Parathyroid adenoma (tissue), 2 donors: Measurements from ENCODE around the gene SMG6.

Experiments used
- H2AFZ ChIP-seq: fragments of 300-600 bp; sonication (generic); one replicate; pipeline ENCODE4 v1.7.0; 2017; ENCODE audit warnings: antibody characterized with exemption, mild to moderate bottlenecking
- H3K27ac ChIP-seq: fragments of 300-600 bp; sonication (generic); one replicate; pipeline ENCODE4 v1.7.0; 2017
- H3K27me3 ChIP-seq: fragments of 300-600 bp; sonication (generic); one replicate; pipeline ENCODE4 v1.7.0; 2017; ENCODE audit warnings: low read length; ENCODE audit not compliant: control insufficient read depth, insufficient read depth
- H3K36me3 ChIP-seq: fragments of 300-600 bp; sonication (generic); one replicate; pipeline ENCODE4 v1.7.0; 2017; ENCODE audit warnings: low read length; ENCODE audit not compliant: control insufficient read depth, insufficient read depth
- H3K4me1 ChIP-seq: fragments of 300-600 bp; sonication (generic); one replicate; pipeline ENCODE4 v1.7.0; 2017; ENCODE audit warnings: control low read depth
- H3K4me2 ChIP-seq: fragments of 300-600 bp; sonication (generic); one replicate; pipeline ENCODE4 v1.7.0; 2017; ENCODE audit warnings: low read length
- H3K4me3 ChIP-seq: fragments of 300-600 bp; sonication (generic); one replicate; pipeline ENCODE4 v1.7.0; 2017; ENCODE audit warnings: low read depth, low read length
- H3K79me2 ChIP-seq: fragments of 300-600 bp; sonication (generic); one replicate; pipeline ENCODE4 v1.7.0; 2017; ENCODE audit warnings: control low read depth
- H3K9ac ChIP-seq: fragments of 300-600 bp; sonication (generic); one replicate; pipeline ENCODE4 v1.7.0; 2017; ENCODE audit warnings: mild to moderate bottlenecking
- H3K9me3 ChIP-seq: fragments of 300-600 bp; sonication (generic); one replicate; pipeline ENCODE4 v1.7.0; 2017; ENCODE audit warnings: low read length; ENCODE audit not compliant: control insufficient read depth
- TF ChIP-seq, protein P1 (sequence below): fragments of 300-600 bp; sonication (generic); IDR thresholded peaks from one replicate; pipeline ENCODE4 v1.7.0; 2017; ENCODE audit warnings: antibody characterized with exemption, mild to moderate bottlenecking
- donor health status: primary hyperparathyroidism.

SMG6 gene

DNA sequence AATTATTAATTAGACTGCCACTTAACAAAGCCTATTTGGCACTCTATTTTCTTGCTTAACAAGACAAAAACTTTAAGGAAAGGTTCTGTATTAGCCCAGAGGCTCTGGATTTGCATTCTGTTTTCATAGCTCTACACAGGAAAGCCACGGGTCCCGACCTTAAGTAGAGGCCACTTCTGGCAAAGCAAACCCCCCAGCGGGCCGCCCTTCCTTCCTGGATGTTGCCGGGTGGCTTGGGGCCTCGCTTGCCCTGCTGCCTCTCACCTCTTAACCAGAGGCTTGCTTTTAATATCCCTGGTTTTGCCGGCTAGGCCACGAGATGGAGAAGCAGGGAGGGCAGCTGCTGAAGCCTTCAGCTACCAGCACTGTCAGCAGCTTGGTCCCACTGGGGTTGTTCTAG, 282.9 kb downstream of the SMG6 start:
- Histone ChIP-seq H3K4me1 (peaks cover 8% of the 10 kb centered on the region), H3K4me3 (no peak overlapping the region), H3K9ac (no peak overlapping the region), H3K27ac (no peak overlapping the region), H3K27me3 (no peaks in the 10 kb centered on the region), H2AFZ (no peak overlapping the region), H3K4me2 (no peak overlapping the region), H3K9me3 (no peaks in the 10 kb centered on the region), H3K79me2 (no peaks in the 10 kb centered on the region), H3K36me3 (no peaks in the 10 kb centered on the region)
- TF ChIP-seq, protein P1, sequence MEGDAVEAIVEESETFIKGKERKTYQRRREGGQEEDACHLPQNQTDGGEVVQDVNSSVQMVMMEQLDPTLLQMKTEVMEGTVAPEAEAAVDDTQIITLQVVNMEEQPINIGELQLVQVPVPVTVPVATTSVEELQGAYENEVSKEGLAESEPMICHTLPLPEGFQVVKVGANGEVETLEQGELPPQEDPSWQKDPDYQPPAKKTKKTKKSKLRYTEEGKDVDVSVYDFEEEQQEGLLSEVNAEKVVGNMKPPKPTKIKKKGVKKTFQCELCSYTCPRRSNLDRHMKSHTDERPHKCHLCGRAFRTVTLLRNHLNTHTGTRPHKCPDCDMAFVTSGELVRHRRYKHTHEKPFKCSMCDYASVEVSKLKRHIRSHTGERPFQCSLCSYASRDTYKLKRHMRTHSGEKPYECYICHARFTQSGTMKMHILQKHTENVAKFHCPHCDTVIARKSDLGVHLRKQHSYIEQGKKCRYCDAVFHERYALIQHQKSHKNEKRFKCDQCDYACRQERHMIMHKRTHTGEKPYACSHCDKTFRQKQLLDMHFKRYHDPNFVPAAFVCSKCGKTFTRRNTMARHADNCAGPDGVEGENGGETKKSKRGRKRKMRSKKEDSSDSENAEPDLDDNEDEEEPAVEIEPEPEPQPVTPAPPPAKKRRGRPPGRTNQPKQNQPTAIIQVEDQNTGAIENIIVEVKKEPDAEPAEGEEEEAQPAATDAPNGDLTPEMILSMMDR: no peak

GRCh38 chr17:2019723-2020122, 283.9 kb downstream of the SMG6 start:
- Histone ChIP-seq H3K4me2 (no peak overlapping the region), H3K4me1 (peaks cover 8% of the 10 kb centered on the region), H3K27me3 (no peaks in the 10 kb centered on the region), H3K9ac (no peak overlapping the region), H3K27ac (no peak overlapping the region), H3K36me3 (no peaks in the 10 kb centered on the region), H2AFZ (no peak overlapping the region), H3K9me3 (no peaks in the 10 kb centered on the region), H3K79me2 (no peaks in the 10 kb centered on the region), H3K4me3 (no peak overlapping the region)
- TF ChIP-seq, protein P1: no peak

DNA sequence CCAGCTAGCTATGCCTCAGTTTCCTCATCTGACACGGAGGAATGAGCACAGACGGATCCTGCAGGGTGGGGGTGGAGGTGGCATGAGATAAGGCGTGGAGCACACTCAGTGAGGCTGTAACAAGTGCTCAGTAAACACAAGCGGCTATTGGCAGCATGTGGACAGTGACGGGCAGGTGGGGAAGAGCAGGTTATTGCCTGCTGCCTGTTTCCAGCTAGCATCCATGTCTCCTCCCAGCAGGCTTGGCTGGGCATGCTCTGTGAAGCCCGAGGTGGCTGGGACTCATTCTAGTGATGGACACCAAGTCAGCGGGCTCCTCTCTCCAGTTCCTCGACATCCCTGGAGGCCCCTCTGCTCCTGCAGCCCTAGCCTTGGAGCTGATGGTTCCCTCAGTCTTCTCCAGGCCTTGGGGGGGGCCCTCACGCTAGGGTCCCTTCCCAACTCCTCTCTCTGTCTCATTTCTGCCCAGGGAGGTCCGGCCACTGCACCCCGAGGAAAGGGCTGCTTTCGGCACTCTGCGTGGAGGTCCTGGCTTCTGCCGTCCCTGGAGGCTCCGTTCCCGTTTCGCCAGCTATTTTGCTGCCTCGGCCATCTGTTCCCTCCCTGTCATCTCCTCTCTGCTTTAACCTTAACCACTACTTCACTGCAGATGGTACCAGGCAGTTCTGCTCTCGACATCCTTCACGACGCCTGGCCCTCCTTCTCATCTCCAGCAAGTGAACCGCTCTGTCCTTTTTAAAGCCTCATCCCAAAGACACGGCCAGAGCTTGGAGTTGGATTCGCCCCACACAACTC, 284.7 kb downstream of the SMG6 start:
- TF ChIP-seq, protein P1: no peak
- H3K27me3 ChIP-seq: no peaks in the 10 kb centered on the region
- no peak overlapping the region for H3K4me3 ChIP-seq
- no peak overlapping the region for H3K9ac ChIP-seq
- H3K4me1 ChIP-seq: peaks cover 8% of the 10 kb centered on the region
- no peak overlapping the region for H3K27ac ChIP-seq
- H3K79me2 ChIP-seq: no peaks in the 10 kb centered on the region
- no peak overlapping the region for H3K4me2 ChIP-seq
- no peak overlapping the region for H2AFZ ChIP-seq
- H3K36me3 ChIP-seq: no peaks in the 10 kb centered on the region
- H3K9me3 ChIP-seq: no peaks in the 10 kb centered on the region

GRCh38 chr17:2017274-2017941, 286.2 kb downstream of the SMG6 start:
- Histone ChIP-seq H3K9ac (no peak overlapping the region), H3K27me3 (no peaks in the 10 kb centered on the region), H3K4me2 (peak overlapping the region; percentile 65), H3K4me3 (no peak overlapping the region), H3K79me2 (no peaks in the 10 kb centered on the region), H3K36me3 (no peaks in the 10 kb centered on the region), H2AFZ (no peak overlapping the region), H3K27ac (no peak overlapping the region), H3K9me3 (no peaks in the 10 kb centered on the region), H3K4me1 (peaks cover 8% of the 10 kb centered on the region)
- TF ChIP-seq, protein P1: no peak
